HUES6 (cell line): ENCODE measurements around the gene MROH2A.
"Not testable (repeated sequence)": the region's sequence is repeated elsewhere in the genome, so short reads cannot be mapped to it uniquely, and the experiment has no call there.

Source experiments
- H3K27ac ChIP-seq: 2 replicates; pipeline ENCODE4 v1.7.0; 2013; ENCODE audit warnings: low read depth, mild to moderate bottlenecking, low read length, inconsistent platforms
- H3K27me3 ChIP-seq: 2 replicates; pipeline ENCODE4 v1.6.1; 2013; ENCODE audit warnings: low read length; ENCODE audit not compliant: control insufficient read depth, insufficient read depth
- H3K36me3 ChIP-seq: 2 replicates; pipeline ENCODE4 v1.6.1; 2013; ENCODE audit warnings: low read length; ENCODE audit not compliant: control insufficient read depth, insufficient read depth
- H3K4me1 ChIP-seq: 2 replicates; pipeline ENCODE4 v1.6.1; 2013; ENCODE audit warnings: low read length; ENCODE audit not compliant: control insufficient read depth, insufficient read depth
- H3K4me3 ChIP-seq: 2 replicates; pipeline ENCODE4 v1.5.1; 2013; ENCODE audit warnings: low read depth, low read length
- H3K9ac ChIP-seq: one replicate; pipeline ENCODE4 v1.6.1; 2013; ENCODE audit warnings: mild to moderate bottlenecking, low read length
- H3K9me3 ChIP-seq: 2 replicates; pipeline ENCODE4 v1.6.1; 2013; ENCODE audit warnings: low read depth, low read length; ENCODE audit not compliant: control insufficient read depth, insufficient read depth

MROH2A gene

DNA sequence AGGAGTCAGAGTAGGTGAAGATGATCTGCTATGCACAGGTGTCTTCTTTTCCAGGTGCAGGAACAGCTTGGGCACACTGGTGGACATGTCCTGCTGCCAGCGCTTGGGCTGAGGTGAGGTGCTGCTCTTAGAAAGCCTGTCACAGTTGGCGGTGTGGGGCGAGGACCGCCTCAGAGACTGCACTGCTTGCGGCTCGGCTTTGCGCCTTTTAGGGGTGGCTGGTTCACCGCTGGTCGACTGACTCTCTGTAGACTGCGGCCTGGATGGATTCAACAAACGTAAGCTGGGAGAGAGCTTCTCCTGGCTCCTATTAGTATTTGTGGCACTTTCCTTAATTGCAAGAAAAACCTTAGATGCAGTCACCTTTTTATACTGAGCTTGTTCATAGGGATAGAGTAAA is 88.3 kb downstream of the MROH2A start:
- Histone ChIP-seq H3K36me3 (peaks cover 18% of the 10 kb centered on the region), H3K27me3 (0 out of 2 replicates have a peak, but pooled peaks cover 6% of the 10 kb centered on the region), H3K4me3 (no peak overlapping the region), H3K27ac (no peak overlapping the region), H3K9ac (no peak overlapping the region), H3K9me3 (no peaks in the 10 kb centered on the region; the same call in 1 of the 2 replicates), H3K4me1 (peaks cover 11% of the 10 kb centered on the region; the same call in 1 of the 2 replicates)

GRCh38 chr2:233867993-233868532 is 89.9 kb downstream of the MROH2A start, which contains the start of gene MSL3B:
MSL3B (minus strand) TSS chr2:233868386.
- peak within 1 kb of the TSS; percentile 86 for H3K9ac ChIP-seq
- H3K4me3 ChIP-seq, result peak within 1 kb of the TSS; percentile 73
- H3K27ac ChIP-seq, result peak within 1 kb of the TSS; percentile 79
- H3K4me1 ChIP-seq, result 0 out of 2 replicates have a peak, but pooled peaks cover 5% of the 10 kb centered on the region
- peaks cover 19% of the 10 kb centered on the region for H3K27me3 ChIP-seq
- H3K9me3 ChIP-seq, result no peaks in the 10 kb centered on the region; the same call in 1 of the 2 replicates
- H3K36me3 ChIP-seq, result peaks cover 16% of the 10 kb centered on the region

GRCh38 chr2:233871432-233871831 is 93.3 kb downstream of the MROH2A start:
- Histone ChIP-seq H3K4me3 (no peak overlapping the region), H3K27me3 (peaks cover 30% of the 10 kb centered on the region), H3K9ac (no peak overlapping the region), H3K27ac (no peak overlapping the region), H3K36me3 (peaks cover 7% of the 10 kb centered on the region), H3K9me3 (no peaks in the 10 kb centered on the region; the same call in 1 of the 2 replicates), H3K4me1 (no peaks in the 10 kb centered on the region)

GRCh38 chr2:233872125-233872524 is 94.0 kb downstream of the MROH2A start:
- H3K36me3 ChIP-seq, H3K9ac ChIP-seq, H3K4me1 ChIP-seq, H3K9me3 ChIP-seq, H3K4me3 ChIP-seq, H3K27ac ChIP-seq: not testable (repeated sequence)
- H3K27me3 ChIP-seq, result peaks cover 30% of the 10 kb centered on the region

- Histone ChIP-seq H3K4me1 (no peaks in the 10 kb centered on the region), H3K27me3 (peaks cover 6% of the 10 kb centered on the region; the same call in 1 of the 2 replicates), H3K27ac (no peak overlapping the region), H3K9me3 (peaks cover 13% of the 10 kb centered on the region), H3K9ac (no peak overlapping the region), H3K36me3 (no peaks in the 10 kb centered on the region), H3K4me3 (no peak overlapping the region)
These were observed 104.2 kb downstream of the MROH2A start for GRCh38 chr2:233882353-233882752.
